Measurements from ENCODE around the gene CDH26. TPM values are rescaled to one million over a fixed set of nuclear protein-coding genes. Genes with fewer than 3 reads are reported as not detected.

CDH26 gene
- total and polyA plus RNA-seq, 2 experiments from 2014 or later = not detected

- no peak for TF ChIP-seq EZH2 (IDR thresholded peaks at IDR 0.05; ENCODE audit: insufficient read depth, poor library complexity, severe bottlenecking)
- TF ChIP-seq EZH2phosphoT487 (IDR thresholded peaks at IDR 0.05; ENCODE audit: insufficient read depth, low read depth) = no peak
- Histone ChIP-seq H3K4me2 (ENCODE audit: unreplicated experiment) (no peak overlapping the region), H3K36me3 (ENCODE audit: low read depth) (no peaks in the 10 kb centered on the region), H3K9me3 (ENCODE audit: low read depth) (no peaks in the 10 kb centered on the region), H3K4me3 (no peak overlapping the region), H3K9me2 (ENCODE audit: insufficient read depth) (no peaks in the 10 kb centered on the region), H3K27ac (no peak overlapping the region), H3K4me1 (ENCODE audit: insufficient read depth) (no peaks in the 10 kb centered on the region), H3K27me3 (replicated peaks; ENCODE audit: insufficient read depth) (no peaks in the 10 kb centered on the region), H2AFZ (no peak overlapping the region), H4K20me1 (ENCODE audit: insufficient read depth) (no peaks in the 10 kb centered on the region), H3F3A (ENCODE audit: insufficient read depth) (no peaks in the 10 kb centered on the region), H3K9ac (no peak overlapping the region), H3K79me2 (ENCODE audit: insufficient read depth) (no peaks in the 10 kb centered on the region)
- WGBS, 2 experiments (ENCODE audit: low coverage in 1 of 2, low lambda C conversion rate in 2 of 2, missing lambda C conversion rate in 2 of 2) = 56 to 57% methylated on average over 9 of the region's 9 CpGs
- in situ Hi-C loops (cut with MboI) = no loop called here
- no peak for DNase-seq
Observed at GRCh38 chr20:60031107-60031506, 72.9 kb downstream of the CDH26 start.

DNA sequence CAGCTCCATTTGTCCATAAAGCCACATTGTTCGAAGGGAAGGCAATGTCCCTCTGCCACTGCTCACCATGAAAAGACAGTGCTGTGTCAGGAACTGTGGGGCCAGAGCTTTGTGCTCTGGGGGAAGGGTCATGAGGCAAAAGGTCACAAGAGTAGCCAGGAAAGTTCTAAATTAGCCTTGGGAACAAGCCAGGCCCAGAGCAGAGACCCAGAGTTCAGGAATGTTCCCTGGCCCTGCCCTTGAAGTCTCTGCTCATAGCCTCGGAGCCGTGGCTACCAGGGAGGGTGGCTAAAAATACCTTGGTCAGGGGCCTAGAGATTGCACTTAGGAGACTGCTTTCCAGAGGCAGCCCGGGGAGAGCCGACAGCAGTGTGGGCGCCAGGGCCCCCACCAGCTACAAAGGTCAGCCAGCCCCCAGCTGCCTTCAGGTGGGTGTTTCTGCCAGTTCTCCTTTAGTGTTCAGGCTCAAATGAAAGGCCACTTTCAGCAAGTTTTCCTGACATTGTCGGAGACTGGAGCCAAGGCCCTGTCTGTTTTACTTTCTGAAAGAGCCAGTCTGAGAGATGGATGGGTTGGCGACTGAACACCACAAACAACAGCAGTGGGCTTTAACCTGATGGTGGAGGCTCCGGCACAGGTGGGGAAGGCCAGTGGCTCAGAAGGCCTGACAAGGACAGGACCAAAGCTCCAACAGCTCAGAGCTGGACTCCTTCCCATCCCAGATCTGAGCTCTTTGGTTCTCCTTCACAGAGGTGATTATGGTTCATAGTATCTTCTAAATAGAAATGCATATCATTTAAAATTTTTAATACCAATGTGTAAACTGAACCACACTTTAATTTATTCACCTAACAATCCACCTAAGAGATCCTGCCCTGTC lies 76.2 kb downstream of the CDH26 start:
- Histone ChIP-seq H3K4me3 (no peak overlapping the region), H3K4me1 (ENCODE audit: insufficient read depth) (no peaks in the 10 kb centered on the region), H3F3A (ENCODE audit: insufficient read depth) (no peaks in the 10 kb centered on the region), H3K27me3 (replicated peaks; ENCODE audit: insufficient read depth) (no peaks in the 10 kb centered on the region), H3K9me3 (ENCODE audit: low read depth) (no peaks in the 10 kb centered on the region), H3K79me2 (ENCODE audit: insufficient read depth) (no peaks in the 10 kb centered on the region), H3K9me2 (ENCODE audit: insufficient read depth) (no peaks in the 10 kb centered on the region), H3K27ac (no peak overlapping the region), H3K9ac (no peak overlapping the region), H2AFZ (no peak overlapping the region), H3K36me3 (ENCODE audit: low read depth) (no peaks in the 10 kb centered on the region), H3K4me2 (ENCODE audit: unreplicated experiment) (no peak overlapping the region), H4K20me1 (ENCODE audit: insufficient read depth) (no peaks in the 10 kb centered on the region)
- 41 to 42% methylated on average over 9 of the region's 9 CpGs for WGBS, 2 experiments (ENCODE audit: low coverage in 1 of 2, low lambda C conversion rate in 2 of 2, missing lambda C conversion rate in 2 of 2)
- no peak for DNase-seq
- in situ Hi-C loops (cut with MboI) = no loop called here
- TF ChIP-seq EZH2phosphoT487 (IDR thresholded peaks at IDR 0.05; ENCODE audit: insufficient read depth, low read depth) (no peak), EZH2 (IDR thresholded peaks at IDR 0.05; ENCODE audit: insufficient read depth, poor library complexity, severe bottlenecking) (no peak)

- Histone ChIP-seq H3K27me3 (replicated peaks; ENCODE audit: insufficient read depth) (no peaks in the 10 kb centered on the region), H3K4me2 (ENCODE audit: unreplicated experiment) (no peak overlapping the region), H2AFZ (no peak overlapping the region), H3K9ac (no peak overlapping the region), H3K4me1 (ENCODE audit: insufficient read depth) (no peaks in the 10 kb centered on the region), H4K20me1 (ENCODE audit: insufficient read depth) (no peaks in the 10 kb centered on the region), H3K27ac (no peak overlapping the region), H3F3A (ENCODE audit: insufficient read depth) (no peaks in the 10 kb centered on the region), H3K9me3 (ENCODE audit: low read depth) (no peaks in the 10 kb centered on the region), H3K79me2 (ENCODE audit: insufficient read depth) (no peaks in the 10 kb centered on the region), H3K4me3 (no peak overlapping the region), H3K9me2 (ENCODE audit: insufficient read depth) (no peaks in the 10 kb centered on the region), H3K36me3 (ENCODE audit: low read depth) (no peaks in the 10 kb centered on the region)
- WGBS, 2 experiments (ENCODE audit: low coverage in 1 of 2, low lambda C conversion rate in 2 of 2, missing lambda C conversion rate in 2 of 2) = 40 to 50% methylated on average over 6 of the region's 6 CpGs
- no peak for TF ChIP-seq EZH2 (IDR thresholded peaks at IDR 0.05; ENCODE audit: insufficient read depth, poor library complexity, severe bottlenecking)
- no peak for TF ChIP-seq EZH2phosphoT487 (IDR thresholded peaks at IDR 0.05; ENCODE audit: insufficient read depth, low read depth)
- no peak for DNase-seq
- in situ Hi-C loops (cut with MboI) = no loop called here
Observed at GRCh38 chr20:60035486-60035885, 77.3 kb downstream of the CDH26 start.

GRCh38 chr20:60036346-60036745 lies 78.1 kb downstream of the CDH26 start:
- no peak overlapping the region for H2AFZ ChIP-seq
- TF ChIP-seq EZH2 (IDR thresholded peaks at IDR 0.05; ENCODE audit: insufficient read depth, poor library complexity, severe bottlenecking) (no peak), EZH2phosphoT487 (IDR thresholded peaks at IDR 0.05; ENCODE audit: insufficient read depth, low read depth) (no peak)

More at GRCh38 chr20:60036346-60036745, 78.1 kb downstream of the CDH26 start:
- Histone ChIP-seq H3K9me3 (ENCODE audit: low read depth) (no peaks in the 10 kb centered on the region), H3K4me2 (ENCODE audit: unreplicated experiment) (no peak overlapping the region), H3K36me3 (ENCODE audit: low read depth) (no peaks in the 10 kb centered on the region), H3K27me3 (replicated peaks; ENCODE audit: insufficient read depth) (no peaks in the 10 kb centered on the region), H3K4me3 (no peak overlapping the region), H3K9ac (no peak overlapping the region), H3F3A (ENCODE audit: insufficient read depth) (no peaks in the 10 kb centered on the region), H3K79me2 (ENCODE audit: insufficient read depth) (no peaks in the 10 kb centered on the region), H3K27ac (no peak overlapping the region), H3K9me2 (ENCODE audit: insufficient read depth) (no peaks in the 10 kb centered on the region), H3K4me1 (ENCODE audit: insufficient read depth) (0 out of 2 replicates have a peak, but pooled peaks cover under 1% of the 10 kb centered on the region), H4K20me1 (ENCODE audit: insufficient read depth) (no peaks in the 10 kb centered on the region)
- in situ Hi-C loops (cut with MboI) = no loop called here
- WGBS, 2 experiments (ENCODE audit: low coverage in 1 of 2, low lambda C conversion rate in 2 of 2, missing lambda C conversion rate in 2 of 2) = 36 to 51% methylated on average over 4 of the region's 4 CpGs
- DNase-seq = no peak

Data from GM23248 (cell line).